Endometrial microvascular endothelial cells (primary cell): Measurements from ENCODE around the gene C1orf21. TPM values are rescaled to one million over a fixed set of nuclear protein-coding genes. Genes with fewer than 3 reads are reported as not detected.
"Not testable (repeated sequence)": the region's sequence is repeated elsewhere in the genome, so short reads cannot be mapped to it uniquely, and the experiment has no call there.

Experiments used
- in situ Hi-C: cut with HindIII; loops from 2 replicates; pipeline ENCODE4 v1.10.0; 2017; ENCODE audit warnings: low sequenced_read_pairs, low pct_unique_long_range_greater_than_20kb; ENCODE audit errors: inconsistent ontology term
- total RNA-seq: library from RNA; depleted of rRNA; stranded (reverse); fragments of >200 nt; gene quantifications from one replicate; pipeline ENCODE4 v1.2.3, GENCODE V29; 2015; ENCODE audit errors: inconsistent ontology term

C1orf21 gene
- total RNA-seq, 1 donor from 2014 or later, result 2.1 TPM

DNA sequence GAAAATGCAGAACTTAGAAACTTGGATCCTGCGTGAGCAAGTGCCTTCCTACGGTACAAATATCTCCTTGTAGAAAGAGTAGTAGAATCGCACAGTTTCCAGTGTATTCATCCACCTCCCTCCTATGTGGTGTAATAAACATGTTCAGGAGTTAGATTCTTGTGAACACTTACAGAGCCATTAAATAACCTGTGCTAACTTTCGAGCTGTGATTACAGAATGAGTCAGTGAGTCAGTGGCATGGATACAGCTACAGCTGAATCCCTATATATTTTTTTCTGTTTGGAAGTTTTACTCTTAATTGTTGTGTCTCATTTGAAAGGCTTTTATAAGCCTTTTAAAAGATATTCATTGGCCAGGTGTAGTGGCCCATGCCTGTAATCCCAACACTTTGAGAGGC, 219.1 kb downstream of the C1orf21 start:
- in situ Hi-C loops, result no loop called here

DNA sequence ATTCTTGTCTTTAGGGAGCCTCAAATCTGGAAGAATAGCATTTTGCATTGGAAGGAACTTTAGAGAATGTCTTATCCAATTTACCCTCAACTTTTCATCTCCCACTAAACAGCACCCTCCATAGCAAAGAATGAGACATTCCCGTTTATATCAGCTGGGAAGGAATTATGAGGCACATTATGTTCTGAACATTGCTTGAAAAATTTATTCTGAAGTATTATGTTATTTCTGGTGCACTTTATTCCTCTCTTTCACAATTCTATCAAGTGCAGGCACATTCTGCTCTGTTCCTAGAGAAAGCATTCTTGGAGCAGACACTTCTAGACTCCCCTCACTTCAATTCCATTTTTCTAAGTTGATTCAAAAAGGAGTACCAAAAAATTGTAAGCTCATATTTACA, 220.0 kb downstream of the C1orf21 start:
- in situ Hi-C loops, result no loop called here

DNA sequence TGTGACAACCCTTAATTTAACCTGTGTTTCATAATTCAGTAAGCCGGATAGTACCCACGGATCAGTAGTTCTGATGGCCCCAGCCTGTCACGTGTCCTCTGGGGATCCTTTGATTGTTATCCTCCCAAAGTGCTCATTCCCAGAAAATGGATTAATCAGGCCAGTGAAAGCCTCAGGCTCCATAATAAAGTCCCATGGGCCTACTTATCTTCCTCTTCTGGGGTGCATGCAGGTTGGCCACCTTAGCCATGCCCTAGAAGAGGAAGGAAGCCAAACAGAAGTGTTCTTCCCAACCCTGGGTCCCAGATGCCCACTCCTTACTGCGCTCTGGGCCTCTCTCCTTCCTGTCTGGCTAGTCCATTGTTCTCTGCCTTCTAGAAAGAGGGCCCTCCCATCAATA, 221.8 kb downstream of the C1orf21 start:
- in situ Hi-C loops, result no loop called here

- in situ Hi-C loops, result no loop called here
Measured at GRCh38 chr1:184608990-184609389, 222.2 kb downstream of the C1orf21 start.

GRCh38 chr1:184610876-184611595, 224.2 kb downstream of the C1orf21 start:
- in situ Hi-C loops, result no loop called here

- in situ Hi-C loops, result not testable (repeated sequence)
Measured at GRCh38 chr1:184612229-184612628, 225.4 kb downstream of the C1orf21 start.

GRCh38 chr1:184614667-184615066, 227.8 kb downstream of the C1orf21 start:
- in situ Hi-C loops, result no loop called here

DNA sequence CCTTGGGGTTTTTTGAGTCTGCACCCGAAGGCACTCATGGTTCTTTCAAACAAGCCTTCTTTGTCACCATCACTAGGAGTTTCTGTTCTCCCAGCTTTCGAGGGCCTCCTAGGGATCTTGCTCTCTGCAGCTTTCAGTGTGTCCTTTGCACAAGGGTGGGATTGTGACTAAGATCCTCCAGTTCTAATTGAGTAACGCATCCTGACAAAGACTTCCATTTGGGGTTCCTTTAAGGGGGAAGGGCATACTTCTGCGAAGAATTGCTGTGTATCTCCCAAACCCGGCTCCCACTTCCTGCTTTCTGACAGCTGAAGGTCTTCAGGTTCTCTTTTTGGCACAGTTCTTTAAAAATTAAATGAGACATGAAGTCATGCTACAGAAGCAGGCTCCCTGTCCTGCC, 228.5 kb downstream of the C1orf21 start:
- in situ Hi-C loops, result no loop called here

GRCh38 chr1:184616504-184616903, 229.7 kb downstream of the C1orf21 start:
- in situ Hi-C loops, result no loop called here

DNA sequence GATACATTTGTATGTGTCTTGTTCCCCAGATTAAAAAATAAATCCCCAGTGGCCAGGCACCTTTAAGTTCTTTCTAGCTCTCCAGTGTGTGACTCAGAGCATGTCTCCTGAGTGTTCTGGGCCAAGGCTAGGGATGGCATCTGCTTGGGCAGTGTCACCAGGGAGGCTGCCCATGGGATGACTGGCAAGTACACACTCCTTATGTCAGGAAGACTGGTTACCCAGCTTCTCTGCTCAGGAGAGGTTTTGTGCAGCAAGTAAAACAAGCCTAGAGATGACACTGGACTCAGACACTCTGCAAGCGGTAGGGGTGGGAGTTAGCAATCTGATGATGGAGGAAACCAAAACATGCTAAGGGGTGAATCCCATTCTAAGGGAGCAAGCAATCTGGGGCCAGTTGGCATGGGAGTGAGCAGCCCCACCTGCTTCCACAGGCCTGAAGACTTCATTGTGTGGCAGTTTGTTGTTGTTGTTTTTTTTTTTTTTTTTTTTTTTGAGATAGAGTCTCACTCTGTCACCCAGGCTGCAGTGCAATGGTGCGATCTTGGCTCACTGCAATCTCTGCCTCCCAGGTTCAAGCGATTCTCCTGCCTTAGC, 230.7 kb downstream of the C1orf21 start:
- in situ Hi-C loops, result no loop called here

GRCh38 chr1:184618851-184619250, 232.0 kb downstream of the C1orf21 start:
- in situ Hi-C loops, result no loop called here

DNA sequence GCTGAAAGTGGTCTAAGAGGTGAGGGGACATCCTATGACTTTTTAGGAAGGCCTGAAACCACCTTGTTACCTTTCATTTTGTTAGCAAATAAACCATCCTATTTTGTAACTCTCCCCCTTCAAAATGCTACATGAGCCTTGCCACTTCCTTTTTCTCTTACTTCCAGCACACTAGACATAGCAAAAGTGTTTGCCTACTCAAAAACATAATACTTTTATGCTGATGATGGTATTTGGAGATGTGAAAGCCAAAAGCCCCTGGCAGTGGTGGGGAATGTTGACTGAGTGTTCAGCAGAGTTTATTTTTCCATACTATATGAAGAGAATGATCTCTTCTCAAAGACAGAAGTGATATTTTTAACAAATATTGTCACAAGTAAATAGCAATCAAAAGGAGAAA, 233.6 kb downstream of the C1orf21 start:
- in situ Hi-C loops, result no loop called here

DNA sequence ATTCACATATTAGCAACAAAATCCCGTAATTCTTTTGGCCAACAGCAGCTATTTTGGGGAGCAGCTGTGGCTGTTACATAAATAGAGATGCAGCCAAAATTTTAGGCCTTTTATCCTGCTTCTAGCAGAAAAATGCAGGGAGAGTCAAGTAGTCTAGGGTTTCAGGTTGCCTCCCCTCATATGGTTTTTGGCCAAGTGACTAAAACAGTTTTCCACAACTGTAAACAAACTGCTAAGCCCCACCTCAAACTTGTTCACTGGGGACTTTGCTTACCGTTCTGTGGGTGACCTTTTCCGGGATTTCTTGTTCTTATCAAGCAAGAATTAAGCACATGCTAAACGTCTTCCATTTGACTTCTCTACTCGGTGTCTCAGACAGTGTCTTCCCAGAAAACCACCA, 234.4 kb downstream of the C1orf21 start:
- in situ Hi-C loops, result no loop called here

DNA sequence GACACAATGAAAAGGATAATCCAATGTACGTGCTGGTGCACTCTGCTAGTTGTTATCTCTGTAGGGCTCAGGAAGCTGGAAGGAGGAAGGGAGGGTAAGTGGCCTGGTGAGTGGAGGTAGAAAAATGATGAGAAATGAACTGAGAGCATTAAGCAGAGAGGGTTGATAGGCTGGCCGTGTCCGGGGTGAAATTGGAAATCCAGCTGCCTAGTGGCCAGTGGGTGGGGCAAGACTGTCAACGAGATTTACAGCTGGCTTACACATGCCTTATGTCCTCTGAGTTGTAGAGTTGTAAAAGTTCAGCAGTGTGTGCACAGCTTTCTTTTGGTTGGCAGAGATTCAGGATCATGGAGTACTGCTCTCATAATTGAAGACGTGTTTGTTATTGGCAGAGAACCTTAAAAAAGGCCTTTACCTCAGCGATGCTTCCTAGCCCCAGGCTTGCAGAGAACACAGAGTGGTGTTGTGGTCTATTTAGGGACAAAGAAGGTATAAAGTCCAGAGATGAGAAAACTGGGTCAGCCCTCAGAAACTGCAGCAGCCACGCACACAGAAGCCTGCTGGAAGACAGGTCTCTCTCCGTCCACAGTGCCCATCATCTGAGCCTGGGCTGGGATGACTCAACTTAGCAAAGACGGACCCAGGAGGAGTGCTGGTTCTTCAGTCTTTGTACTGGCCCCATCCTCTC, 235.5 kb downstream of the C1orf21 start:
- in situ Hi-C loops, result no loop called here

DNA sequence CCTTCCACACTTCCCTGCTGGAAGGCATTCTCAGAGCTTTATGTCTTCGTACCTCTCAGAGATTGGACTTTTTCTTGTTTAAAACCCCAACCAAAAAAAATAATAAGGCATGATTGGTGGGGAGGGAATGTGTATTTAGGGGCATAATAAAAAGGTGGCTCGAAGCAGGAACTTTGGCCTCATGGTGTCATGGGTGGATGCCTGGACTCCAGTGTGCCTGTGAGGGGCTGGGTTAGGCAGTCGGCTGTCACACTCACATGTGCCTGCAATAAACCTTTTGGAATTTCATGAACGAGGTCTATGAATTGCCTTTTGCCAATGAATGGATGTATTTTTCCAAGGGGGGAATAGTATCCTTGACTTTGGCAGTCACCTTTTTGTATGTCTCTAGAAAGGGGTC, 236.6 kb downstream of the C1orf21 start:
- in situ Hi-C loops, result no loop called here

- in situ Hi-C loops, result no loop called here
Measured at GRCh38 chr1:184624051-184624450, 237.2 kb downstream of the C1orf21 start.

DNA sequence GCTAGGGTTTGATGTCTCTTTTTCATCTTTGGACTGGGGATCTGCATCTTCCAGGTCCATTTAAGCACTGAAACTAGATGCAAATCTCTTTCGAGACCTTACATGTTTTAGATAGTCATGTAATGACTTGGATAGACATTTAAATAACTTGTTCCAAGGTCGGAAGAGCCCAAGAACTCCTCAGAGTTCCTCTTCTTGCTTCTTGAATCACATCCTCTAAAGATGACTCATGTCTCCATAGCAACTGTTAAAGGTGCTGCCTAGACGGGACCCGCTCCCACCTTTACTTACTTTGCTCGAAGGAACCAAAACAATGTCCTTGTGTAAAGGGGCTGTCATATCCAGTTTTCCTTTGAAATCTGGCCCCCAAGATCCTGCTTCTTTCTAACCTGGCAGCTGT, 237.8 kb downstream of the C1orf21 start:
- in situ Hi-C loops, result no loop called here

DNA sequence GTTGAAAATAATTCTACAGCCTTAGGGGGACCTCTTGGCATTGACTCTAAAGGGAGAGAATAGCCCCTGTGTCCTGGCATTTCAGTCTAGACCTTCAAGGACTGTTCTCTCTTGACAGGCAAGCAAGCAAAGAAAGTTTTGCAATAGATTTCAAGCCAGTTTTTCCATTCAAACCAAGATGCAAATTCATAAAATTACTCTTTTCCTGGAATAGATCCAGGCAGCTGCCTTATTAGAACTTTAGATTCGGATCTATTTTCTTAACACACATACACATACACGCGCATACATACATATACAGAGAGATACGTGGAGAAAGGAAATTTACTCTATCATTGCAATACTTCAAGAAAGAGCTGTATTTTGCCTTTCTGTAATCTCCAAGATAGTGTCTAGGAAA, 238.4 kb downstream of the C1orf21 start:
- in situ Hi-C loops, result no loop called here

GRCh38 chr1:184626076-184627006, 239.5 kb downstream of the C1orf21 start:
- in situ Hi-C loops, result no loop called here
